Sciatic nerve (tissue), 2 donors: ENCODE measurements around the gene PUS3. TPM values are rescaled to one million over a fixed set of nuclear protein-coding genes. Genes with fewer than 3 reads are reported as not detected.
"Not testable (repeated sequence)": the region's sequence is repeated elsewhere in the genome, so short reads cannot be mapped to it uniquely, and the experiment has no call there.

Source experiments
- ATAC-seq: fragments of 200-7000 bp; cut with Tn5 transposase; one replicate; pipeline ENCODE4 v1.9.1; 2020; ENCODE audit warnings: mild to moderate bottlenecking, moderate library complexity
- DNase-seq: peaks from one replicate; pipeline ENCODE4 v3.0.0-alpha.2; 2020; ENCODE audit warnings: low spot score
- intact Hi-C: fragments of 100-400 bp; cut with DNase I; formaldehyde crosslinking; loops from one replicate; pipeline ENCODE4 v1.14.2; 2022
- total RNA-seq: library from RNA; stranded (reverse); fragmentation: NEBNext Ultra II Directional; extraction: Animal tissue kit (Norgen Biotek cat#: 25700); gene quantifications from one replicate; pipeline ENCODE4 v1.2.1, GENCODE V29; 2021
- donor health status: DM: no; HTN: no; CAD: no.
- donor health status: DM: no; HTN: no; CAD: no.

Gene PUS3
- total RNA-seq, 1 donor from 2014 or later, result 10.7 TPM

GRCh38 chr11:125887373-125888324 is 15.4 kb downstream of the PUS3 start, which contains the start of gene HYLS1:
Gene HYLS1 (plus strand): TSS chr11:125887668. CDS start chr11:125899369, 11,701 bp downstream.
- peak; percentile 99 for ATAC-seq
- peak; percentile 95 for DNase-seq
- intact Hi-C loops, result loop anchor here (10.0 kb wide), 1 partner anchor 933 kb away; the partner anchor contains the start of gene CCDC15

- DNase-seq (peak; percentile 70), ATAC-seq (peak; percentile 79)
- intact Hi-C loops, result loop anchor here (10.0 kb wide), 1 partner anchor 932 kb away; the partner anchor contains the start of gene CCDC15
These were observed 16.0 kb downstream of the PUS3 start for GRCh38 chr11:125886997-125887372.

GRCh38 chr11:125883375-125883774 is 19.6 kb downstream of the PUS3 start:
- ATAC-seq (no peak), DNase-seq (no peak)
- intact Hi-C loops, result loop anchor here (10.0 kb wide), 1 partner anchor 929 kb away; the partner anchor contains the start of gene CCDC15

GRCh38 chr11:125881291-125881690 is 21.7 kb downstream of the PUS3 start:
- ATAC-seq (no peak), DNase-seq (no peak)
- intact Hi-C loops, result loop anchor here (10.0 kb wide), 1 partner anchor 926 kb away; the partner anchor contains the start of gene CCDC15

GRCh38 chr11:125874556-125875124 is 28.4 kb downstream of the PUS3 start:
- ATAC-seq (peak; percentile 87), DNase-seq (peak; percentile 68)
- intact Hi-C loops, result no loop called here

GRCh38 chr11:125873881-125874555 is 29.0 kb downstream of the PUS3 start:
- ATAC-seq, result peak; percentile 10
- intact Hi-C loops, result no loop called here
- no peak for DNase-seq

- DNase-seq (no peak), ATAC-seq (no peak)
- intact Hi-C loops, result no loop called here
These were observed 30.9 kb downstream of the PUS3 start for GRCh38 chr11:125872138-125872491.

GRCh38 chr11:125871391-125872137 is 31.4 kb downstream of the PUS3 start:
- DNase-seq, result no peak
- ATAC-seq, result no peak
- intact Hi-C loops, result no loop called here

- no peak for DNase-seq
- ATAC-seq, result no peak
- intact Hi-C loops, result no loop called here
These were observed 33.5 kb downstream of the PUS3 start for GRCh38 chr11:125869521-125869920.

- DNase-seq, ATAC-seq, intact Hi-C loops: not testable (repeated sequence)
These were observed 37.7 kb downstream of the PUS3 start for GRCh38 chr11:125865354-125865753.

- intact Hi-C loops, ATAC-seq, DNase-seq: not testable (repeated sequence)
These were observed 40.2 kb downstream of the PUS3 start for GRCh38 chr11:125862786-125863185.

- intact Hi-C loops, ATAC-seq, DNase-seq: not testable (repeated sequence)
These were observed 45.3 kb downstream of the PUS3 start for GRCh38 chr11:125857670-125858069.

- no peak for ATAC-seq
- DNase-seq, result no peak
- intact Hi-C loops, result no loop called here
These were observed 56.8 kb downstream of the PUS3 start for GRCh38 chr11:125846188-125846587.

Other genes starting within 250 kb of the PUS3 start
- not detected for gene ACRV1, start 222.4 kb downstream of the PUS3 start, total RNA-seq
- gene PATE1, start 156.9 kb downstream of the PUS3 start, total RNA-seq, result not detected
- not detected for gene PATE2, start 124.4 kb downstream of the PUS3 start, total RNA-seq
- not detected for gene PATE3, start 115.1 kb downstream of the PUS3 start, total RNA-seq
- gene PATE4, start 69.9 kb downstream of the PUS3 start, total RNA-seq, result not detected
- gene HYLS1, start 15.5 kb downstream of the PUS3 start, total RNA-seq, result 4.1 TPM
- 2.2 TPM for gene DDX25, start 1.3 kb upstream of the PUS3 start, total RNA-seq
- gene VSIG10L2, start 42.8 kb upstream of the PUS3 start, total RNA-seq, result not detected
- gene CDON, start 159.7 kb upstream of the PUS3 start, total RNA-seq, result 29.4 TPM